AG09309 (cell line): Measurements from ENCODE around the gene COL6A3.

Experiments used
- DNase-seq: peaks from one replicate; pipeline ENCODE4 v3.0.0-alpha.2; 2010; ENCODE audit warnings: low read depth
- H3K4me3 ChIP-seq: 2 replicates; pipeline ENCODE4 v1.5.1; 2011; ENCODE audit warnings: mild to moderate bottlenecking, low read depth, low read length, moderate library complexity; ENCODE audit not compliant: control insufficient read depth
- TF ChIP-seq, protein P1 (sequence below): IDR thresholded peaks from 2 replicates; pipeline ENCODE4 v1.5.1; 2011; ENCODE audit warnings: mild to moderate bottlenecking, low read depth, low read length, inconsistent platforms; ENCODE audit not compliant: insufficient read depth, control insufficient read depth; ENCODE audit errors: missing control alignments

Gene COL6A3

DNA sequence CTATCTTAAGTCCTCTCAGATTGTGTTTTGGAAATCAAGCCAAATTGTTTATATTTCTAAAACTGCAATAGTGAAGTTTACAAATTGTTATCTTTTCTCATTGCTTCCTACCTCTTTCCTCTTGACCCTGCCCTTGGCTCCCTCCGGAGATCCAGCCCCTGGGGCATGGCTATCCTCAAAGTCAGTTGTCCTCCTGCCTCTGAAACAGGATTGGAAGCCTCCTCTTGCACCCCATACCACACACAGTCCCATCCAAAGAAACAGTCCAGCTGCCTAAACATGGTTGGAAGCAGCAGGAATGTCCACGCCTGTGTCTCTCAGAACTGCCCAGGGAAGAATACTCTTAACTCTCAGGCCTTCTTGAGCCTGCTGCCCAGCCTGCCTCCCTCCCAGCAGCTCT is 30.1 kb upstream of the COL6A3 start:
- no peak for DNase-seq
- no peak overlapping the region for H3K4me3 ChIP-seq
- TF ChIP-seq, protein P1, sequence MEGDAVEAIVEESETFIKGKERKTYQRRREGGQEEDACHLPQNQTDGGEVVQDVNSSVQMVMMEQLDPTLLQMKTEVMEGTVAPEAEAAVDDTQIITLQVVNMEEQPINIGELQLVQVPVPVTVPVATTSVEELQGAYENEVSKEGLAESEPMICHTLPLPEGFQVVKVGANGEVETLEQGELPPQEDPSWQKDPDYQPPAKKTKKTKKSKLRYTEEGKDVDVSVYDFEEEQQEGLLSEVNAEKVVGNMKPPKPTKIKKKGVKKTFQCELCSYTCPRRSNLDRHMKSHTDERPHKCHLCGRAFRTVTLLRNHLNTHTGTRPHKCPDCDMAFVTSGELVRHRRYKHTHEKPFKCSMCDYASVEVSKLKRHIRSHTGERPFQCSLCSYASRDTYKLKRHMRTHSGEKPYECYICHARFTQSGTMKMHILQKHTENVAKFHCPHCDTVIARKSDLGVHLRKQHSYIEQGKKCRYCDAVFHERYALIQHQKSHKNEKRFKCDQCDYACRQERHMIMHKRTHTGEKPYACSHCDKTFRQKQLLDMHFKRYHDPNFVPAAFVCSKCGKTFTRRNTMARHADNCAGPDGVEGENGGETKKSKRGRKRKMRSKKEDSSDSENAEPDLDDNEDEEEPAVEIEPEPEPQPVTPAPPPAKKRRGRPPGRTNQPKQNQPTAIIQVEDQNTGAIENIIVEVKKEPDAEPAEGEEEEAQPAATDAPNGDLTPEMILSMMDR = no peak

DNA sequence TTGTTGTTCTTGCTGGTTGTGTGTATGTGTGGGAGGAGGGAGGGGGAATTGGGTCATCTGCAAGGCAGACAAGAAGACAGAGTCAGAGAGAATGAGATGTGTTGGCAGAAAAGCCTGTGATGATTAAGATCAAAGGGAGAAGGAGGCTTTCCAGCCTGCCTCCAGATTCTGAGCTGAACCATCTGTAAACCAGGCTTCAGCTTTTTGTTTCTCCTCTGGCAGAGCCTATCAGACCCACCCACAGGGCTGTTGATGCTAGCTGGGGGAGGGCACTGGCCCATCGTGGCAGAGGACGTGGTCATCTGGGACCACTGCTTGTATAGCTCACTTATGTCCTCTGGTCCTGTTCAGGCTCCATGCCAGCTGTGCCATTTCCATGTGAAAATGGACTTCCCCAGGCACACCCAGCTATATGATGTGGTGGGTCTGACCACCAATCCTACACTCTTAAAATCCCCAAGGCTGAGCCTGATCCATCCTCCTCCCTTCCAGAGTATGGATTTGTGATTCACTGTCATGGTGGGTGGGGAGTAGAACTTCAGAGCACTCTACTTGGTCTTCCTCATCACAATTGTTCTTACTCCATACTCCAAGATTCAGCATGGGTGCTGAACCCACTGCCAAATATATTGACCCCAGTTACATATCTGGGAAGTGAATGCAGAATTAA is 27.8 kb upstream of the COL6A3 start:
- TF ChIP-seq, protein P1 = no peak
- peak; percentile 50 for DNase-seq
- H3K4me3 ChIP-seq = no peak overlapping the region

DNA sequence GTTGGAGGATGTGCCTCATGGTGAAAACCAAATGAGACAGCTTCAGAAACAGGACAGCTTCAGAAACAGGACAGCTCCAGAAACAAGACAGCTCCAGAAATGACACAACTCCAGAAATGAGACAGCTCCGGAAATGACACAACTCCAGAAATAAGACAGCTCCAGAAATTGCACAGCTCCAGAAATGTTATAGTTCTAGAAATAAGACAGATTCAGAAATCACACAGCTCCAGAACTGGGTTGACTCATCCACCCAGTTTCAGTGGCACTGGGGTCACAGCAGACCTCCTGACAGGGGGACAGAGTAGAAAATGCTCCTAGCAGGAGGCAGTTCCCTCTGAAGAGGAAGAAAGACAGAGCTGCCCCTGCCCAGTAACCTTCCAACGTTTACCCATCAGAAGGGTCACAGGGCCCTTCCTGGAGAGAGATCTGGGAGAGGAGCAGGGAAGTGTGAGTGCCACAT is 26.9 kb upstream of the COL6A3 start:
- no peak overlapping the region for H3K4me3 ChIP-seq
- DNase-seq = no peak
- TF ChIP-seq, protein P1 = no peak

DNA sequence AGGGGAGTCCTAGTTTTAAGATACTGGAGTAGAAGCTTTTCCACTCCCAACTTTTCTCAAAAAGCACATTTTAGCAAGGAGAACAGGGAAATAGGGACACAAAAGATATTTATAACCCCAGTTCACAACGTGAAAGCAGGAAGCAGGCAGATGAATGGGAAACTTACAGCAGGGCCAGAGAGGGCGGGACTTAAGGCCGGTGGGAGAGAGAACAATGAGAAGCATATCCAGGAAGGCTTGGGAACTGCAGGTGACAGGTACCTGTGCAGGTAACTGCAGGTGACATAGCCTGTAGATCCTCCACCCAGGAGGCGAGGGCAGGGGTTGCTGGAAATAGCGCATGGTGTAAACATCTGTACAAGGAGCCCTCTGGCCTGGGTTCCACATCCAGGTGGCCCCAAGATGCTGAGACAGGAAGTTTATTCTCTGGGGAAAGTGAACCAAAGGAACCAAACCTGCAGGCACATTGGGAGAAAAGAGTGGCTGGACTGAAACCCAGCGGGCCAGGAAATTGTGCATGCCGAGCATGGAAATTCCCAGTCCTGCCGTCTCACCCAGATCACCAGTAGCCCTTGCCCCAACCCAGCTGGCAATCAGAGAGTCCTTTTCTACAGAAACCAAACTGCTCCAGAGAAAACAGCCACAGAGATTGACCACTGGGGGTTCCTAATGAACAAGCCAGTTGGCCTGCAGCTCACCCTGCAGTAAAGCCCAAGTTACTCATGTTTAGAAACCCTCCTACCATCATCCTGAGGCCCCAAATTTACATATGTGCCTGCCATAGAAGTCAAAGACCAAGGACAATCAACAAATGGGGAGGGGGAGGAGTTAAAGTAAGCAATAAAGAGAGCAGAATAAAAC is 24.3 kb upstream of the COL6A3 start:
- no peak overlapping the region for H3K4me3 ChIP-seq
- no peak for DNase-seq
- TF ChIP-seq, protein P1 = no peak

DNA sequence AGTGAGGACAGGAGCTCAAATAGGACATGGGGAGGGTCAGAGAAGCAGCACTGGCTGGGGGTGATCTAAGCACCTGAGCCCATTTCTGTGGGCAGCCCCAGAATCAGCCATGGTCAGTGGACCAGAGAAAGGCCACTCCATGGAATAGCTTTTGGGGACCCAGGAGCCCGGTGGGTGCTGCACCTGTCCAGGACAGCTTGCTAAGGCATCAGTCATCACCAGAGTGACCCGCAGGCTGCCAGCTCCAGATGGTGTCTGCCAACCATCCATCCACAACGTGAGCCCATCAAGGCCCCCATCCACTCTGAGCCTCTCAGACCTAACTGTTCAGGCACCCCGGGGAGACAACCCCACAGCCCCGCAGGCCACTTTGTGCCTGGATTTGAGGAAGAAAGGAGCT is 23.6 kb upstream of the COL6A3 start:
- DNase-seq = no peak
- TF ChIP-seq, protein P1 = no peak

DNA sequence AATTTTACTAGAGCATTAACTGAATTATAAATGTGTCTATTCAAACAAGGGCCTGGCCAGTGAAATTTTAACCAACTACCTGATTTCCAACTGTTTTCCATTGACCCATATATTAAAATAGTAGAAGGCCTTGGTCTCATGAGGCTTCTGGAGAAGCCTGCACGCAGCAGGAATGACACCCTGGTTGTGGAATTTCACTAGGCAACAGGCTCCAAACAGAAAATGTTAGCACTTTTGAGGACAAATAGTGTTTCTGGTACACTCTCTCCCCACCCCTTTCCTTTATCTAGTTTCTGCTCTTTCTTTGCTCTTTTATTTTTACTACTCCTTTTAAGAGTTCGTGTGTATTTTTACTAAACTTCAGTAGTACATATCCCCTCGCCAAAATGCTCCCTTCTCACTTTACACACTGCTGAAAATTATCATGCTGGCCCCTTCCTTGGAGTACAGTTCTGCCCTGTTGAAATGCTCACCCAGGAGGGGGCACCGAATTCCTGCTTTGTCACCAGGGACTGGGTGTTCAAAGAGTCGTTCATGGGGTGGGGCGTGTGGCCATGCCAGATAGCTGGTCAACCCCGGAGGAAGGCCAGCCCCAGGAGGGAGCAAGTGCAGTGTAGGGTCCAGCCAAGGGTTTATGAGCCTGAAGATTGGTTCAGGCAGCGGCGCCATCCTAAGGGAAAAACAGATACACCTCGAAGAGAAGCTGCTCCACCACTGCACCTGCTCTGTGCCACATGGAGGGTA is 22.1 kb upstream of the COL6A3 start:
- no peak overlapping the region for H3K4me3 ChIP-seq
- DNase-seq = peak; percentile 75
- TF ChIP-seq, protein P1 = no peak

More for the DNA sequence above, 23.6 kb upstream of the COL6A3 start:
- no peak overlapping the region for H3K4me3 ChIP-seq
